Measurements from ENCODE around the gene CABP1. TPM values are rescaled to one million over a fixed set of nuclear protein-coding genes. Genes with fewer than 3 reads are reported as not detected.

The CABP1 gene
- polyA plus RNA-seq, 1 donor, result 2.5 TPM

- DNase-seq, result no peak
Observed at GRCh38 chr12:120631097-120631496, 9.3 kb upstream of the CABP1 start.

DNA sequence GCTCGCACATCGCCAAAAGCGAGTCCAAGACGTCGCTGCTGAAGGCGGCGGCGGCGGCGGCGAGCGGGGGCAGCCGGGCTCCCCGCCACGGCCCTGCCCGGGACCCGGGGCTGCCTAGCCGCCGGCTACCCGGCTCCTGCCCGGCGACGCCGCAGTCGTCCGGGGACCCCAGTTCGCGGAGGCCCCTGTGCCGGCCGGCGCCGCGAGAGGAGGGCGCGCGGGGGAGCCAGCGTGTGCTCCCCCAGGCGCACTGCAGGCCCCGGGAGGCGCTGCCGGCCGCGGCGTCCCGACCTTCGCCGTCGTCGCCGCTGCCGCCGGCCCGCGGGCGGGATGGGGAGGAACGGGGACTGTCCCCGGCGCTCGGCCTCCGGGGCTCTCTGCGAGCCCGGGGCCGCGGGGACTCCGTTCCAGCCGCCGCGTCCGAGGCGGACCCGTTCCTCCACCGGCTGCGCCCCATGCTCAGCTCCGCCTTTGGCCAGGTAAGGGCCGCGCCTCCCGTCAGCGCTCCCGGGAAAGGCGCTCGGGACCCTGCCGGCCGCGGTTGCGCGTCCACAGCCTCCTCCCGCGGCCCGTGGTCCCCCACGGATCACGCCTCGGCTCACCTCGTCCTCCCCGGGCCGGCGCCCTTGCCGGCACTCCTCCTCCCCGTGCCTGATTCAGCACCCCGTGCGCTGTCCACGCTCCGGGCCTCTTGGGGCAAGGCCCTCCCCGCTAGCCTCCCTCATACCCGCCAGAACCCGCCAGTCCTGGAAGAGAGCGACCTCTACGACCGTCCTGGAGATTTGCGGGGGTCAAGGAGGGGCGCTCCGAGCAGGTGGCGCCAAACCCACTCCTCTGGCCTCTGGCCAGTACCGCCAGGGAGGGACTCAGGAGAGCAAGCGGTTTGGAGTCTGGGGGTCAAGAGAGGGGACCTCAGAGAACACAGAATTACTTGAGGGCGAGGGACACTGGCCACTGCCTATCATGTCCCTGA lies 721 bp downstream of the CABP1 start:
- DNase-seq, result peak; percentile 57

GRCh38 chr12:120642121-120642520 lies 1.7 kb downstream of the CABP1 start:
- no peak for DNase-seq

DNA sequence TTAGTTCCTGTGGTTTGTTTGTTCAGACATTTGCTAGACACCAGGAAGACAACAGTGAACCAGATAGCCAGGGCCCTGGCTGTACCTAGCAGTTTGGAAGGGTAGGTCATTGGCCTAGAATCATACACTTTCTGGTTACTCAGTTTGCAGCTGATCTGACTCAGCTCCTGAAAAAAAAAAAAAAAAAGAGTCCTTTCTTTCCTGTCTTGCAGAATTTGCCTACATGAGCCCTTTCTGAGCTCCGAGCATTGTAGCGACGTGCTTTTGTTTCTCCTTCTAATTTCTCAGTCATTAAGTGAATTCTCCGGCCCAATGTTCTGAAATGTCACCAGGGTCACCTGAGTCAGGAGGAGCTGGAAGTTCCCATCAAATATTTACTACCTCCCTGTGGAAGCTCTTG lies 2.4 kb downstream of the CABP1 start:
- no peak for DNase-seq

DNA sequence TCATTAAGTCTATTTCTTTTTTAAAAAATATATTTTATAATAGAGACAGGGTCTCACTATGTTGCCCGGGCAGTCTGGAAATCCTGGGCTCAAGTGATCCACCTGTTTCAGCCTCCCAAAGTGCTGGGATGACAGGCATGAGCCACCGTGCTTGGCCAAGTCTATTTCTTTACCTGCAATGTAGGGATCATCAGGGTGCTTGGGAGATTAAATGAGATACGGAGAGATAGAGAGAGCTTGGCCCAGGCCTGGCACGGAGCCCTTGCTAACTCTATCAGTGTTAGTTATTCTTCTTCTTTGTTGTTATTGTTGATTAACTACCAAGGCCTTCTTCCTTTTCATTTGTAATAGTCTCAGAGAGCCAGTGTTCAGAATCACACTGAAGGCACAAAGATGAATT lies 3.1 kb downstream of the CABP1 start:
- DNase-seq, result no peak

DNA sequence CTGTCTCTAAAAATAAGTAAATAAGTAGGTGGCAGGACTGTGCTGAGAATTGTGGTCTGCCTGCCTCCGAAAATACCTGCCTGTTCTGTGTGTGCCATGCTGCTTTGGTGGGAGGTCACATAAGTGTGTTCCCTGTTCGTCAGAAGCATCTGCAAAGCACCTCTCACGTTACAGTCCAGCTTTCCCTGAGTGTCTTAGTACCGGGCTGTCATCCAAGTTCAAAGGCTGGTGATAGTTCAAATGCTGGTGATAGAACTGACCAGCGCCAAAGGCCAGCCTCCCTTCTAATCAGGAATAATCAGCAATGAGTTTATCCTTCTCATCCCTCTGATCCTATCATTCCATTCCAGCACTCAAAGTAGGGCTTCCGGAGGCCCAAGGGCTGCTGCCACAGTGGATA lies 5.6 kb downstream of the CABP1 start:
- no peak for DNase-seq

DNA sequence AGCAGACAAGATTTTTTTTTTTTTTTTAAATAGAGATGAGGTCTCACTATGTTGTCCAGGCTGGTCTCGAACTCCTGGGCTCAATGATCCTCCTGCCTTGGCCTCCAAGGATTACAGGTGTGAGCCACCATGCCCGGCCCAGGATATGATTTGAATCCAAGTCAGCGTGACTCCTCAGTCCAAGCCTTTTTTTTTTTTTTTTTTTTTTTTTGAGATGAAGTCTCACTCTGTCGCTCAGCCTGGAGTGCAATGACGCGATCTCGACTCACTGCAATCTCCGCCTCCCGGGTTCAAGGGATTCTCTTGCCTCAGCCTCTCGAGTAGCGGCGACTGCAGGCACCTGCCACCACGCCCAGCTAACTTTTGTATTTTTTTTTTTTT lies 6.9 kb downstream of the CABP1 start:
- no peak for DNase-seq

DNA sequence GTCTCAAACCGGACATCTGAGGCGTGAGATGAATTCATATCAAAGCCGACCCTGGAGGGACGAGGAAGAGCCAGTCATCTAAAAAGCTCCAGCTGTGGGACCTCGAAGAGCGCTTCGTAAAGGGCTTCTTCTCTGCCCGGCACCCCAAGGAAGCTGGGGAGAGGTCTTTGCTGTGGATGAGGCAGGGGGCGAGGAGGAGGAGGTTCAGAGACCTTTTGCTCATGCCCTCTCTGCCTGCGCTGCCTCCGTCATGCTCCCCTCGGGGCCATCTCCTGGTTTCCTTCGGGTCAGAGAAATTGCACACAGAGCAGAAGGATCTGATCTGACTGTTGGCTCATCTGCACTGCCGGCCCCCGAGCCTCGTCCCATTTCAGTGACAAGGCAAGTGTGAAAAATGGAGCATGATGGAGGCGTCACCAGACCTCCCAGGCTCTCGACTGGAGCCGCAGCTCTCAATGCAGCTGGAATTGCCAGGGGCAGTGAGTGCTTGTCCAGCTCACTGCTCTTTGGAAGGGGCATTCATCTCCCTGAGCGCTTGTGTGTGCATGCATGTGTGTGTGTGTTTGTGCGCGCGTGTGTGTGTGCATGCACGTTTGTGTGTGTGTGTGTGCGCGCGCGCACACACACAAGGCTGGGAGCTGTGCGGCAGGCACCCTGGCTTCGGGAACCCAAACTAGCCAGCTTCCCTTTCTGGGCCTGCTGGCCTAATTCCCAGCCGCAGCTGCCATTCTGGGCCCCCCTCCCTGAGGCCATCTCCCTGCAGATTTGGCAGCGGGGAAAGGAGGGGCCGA lies 9.2 kb downstream of the CABP1 start:
- DNase-seq, result peak; percentile 23

- DNase-seq, result no peak
Observed at GRCh38 chr12:120650233-120650690, 9.8 kb downstream of the CABP1 start.

DNA sequence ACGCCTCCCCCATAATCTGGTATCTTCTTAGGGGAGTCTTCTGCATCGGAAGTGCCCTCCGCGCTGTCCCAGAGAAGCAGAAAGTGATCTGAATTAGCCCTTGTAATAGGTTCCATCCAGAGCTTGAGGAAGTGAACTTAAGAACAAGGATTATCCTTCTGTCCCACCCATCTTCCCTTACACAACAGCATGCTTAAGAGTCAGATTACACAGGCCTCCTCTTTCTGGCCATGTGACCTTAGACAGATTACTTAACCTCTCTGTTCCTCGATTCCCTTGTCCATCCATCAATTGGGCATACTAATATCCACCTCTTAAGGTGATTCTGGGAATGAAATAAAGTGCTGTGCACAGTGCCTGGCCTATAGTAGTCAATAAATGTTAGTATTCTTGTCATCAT lies 11.4 kb downstream of the CABP1 start:
- no peak for DNase-seq

DNA sequence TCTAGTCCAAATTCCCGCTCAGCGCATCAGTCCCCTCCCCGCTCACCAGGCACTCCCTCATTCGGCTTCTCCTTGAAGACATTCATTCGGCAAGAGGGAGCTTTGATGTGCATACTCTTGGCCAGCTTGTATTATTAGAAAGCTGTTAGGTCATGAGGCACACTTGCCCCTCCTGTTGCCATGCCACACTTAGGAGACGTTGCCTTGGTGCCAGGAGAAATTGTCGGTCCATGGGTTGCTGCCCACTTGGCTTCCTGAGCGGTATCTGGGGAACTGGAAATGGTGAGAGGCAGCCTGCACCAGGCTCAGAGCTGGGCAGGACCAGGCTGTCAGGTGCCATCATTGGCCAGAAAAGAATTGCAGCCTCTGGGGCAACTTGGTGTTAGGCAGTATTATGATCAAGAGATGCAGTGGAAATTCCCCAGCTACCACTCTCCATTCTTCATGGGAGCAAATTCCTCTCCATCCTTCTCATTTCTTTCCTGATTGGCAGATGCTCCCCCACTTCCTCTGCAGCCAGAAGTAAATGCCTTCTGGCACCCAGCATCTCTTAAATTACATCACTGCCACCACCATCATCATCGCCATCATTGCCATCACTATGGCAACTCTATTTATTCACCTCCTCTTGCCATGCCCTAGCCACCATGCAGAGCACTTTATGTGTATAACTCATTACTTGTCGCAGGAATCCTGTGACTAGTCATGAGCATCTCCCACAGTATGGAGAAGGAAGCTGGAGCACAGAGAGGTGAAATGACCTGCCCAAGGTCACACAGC lies 12.4 kb downstream of the CABP1 start:
- DNase-seq, result no peak

DNA sequence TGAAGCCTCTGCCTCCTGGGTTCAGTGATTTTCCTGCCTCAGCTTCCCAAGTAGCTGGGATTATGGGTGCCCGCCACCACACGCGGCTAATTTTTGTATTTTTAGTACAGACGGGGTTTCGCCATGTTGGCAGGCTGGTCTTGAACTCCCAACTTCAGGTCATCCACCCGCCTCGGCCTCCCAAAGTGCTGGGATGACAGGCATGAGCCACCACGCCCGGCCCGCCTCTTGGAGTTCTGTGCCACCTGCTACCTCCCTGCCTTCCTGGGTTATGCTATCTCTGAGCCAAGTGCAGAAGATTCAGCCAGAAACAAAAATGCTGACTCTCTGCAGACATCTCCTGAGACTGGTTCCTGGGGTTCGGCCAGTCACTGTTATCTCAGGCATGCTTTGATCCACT lies 13.2 kb downstream of the CABP1 start:
- DNase-seq, result no peak

GRCh38 chr12:120654656-120655055 lies 14.2 kb downstream of the CABP1 start:
- DNase-seq, result no peak

GRCh38 chr12:120656008-120656407 lies 15.6 kb downstream of the CABP1 start:
- no peak for DNase-seq

- DNase-seq, result no peak
Observed at GRCh38 chr12:120658286-120659150, 18.1 kb downstream of the CABP1 start.

- no peak for DNase-seq
Observed at GRCh38 chr12:120659151-120659525, 18.7 kb downstream of the CABP1 start.

DNA sequence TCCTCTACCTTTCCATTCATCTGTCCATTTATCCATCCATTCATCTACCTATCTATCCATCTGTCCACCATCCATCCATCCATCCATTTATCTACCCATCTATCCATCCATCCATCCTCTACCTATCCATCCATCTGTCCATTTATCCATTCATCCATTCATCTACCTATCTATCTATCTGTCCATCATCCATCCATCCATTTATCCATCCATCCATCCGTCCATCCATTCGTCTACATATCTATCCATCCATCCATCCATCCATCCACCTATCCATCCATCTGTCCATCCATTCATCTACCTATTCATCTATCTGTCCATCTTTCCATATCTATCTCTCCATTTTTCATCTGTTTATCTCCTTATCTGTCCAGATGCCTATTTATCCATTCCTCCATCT lies 21.0 kb downstream of the CABP1 start:
- no peak for DNase-seq

DNA sequence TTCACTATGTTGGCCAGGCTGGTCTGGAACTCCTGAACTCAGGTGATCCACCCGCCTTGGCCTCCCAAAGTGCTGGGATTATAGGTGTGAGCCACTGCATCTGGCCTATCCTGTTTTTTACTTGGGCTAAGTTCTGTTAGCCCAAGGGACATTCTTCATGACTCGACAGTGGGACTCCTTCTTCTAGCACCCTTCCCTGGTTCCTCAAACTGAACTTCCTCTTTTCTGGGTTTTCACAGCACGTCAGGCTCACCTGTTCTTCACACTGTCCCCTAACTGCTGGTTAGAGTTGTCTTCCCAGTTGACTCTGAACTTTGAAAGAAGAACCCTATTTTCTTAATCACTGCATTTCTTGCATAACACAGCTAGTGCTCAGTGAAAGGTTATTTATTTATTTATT lies 22.5 kb downstream of the CABP1 start:
- no peak for DNase-seq

DNA sequence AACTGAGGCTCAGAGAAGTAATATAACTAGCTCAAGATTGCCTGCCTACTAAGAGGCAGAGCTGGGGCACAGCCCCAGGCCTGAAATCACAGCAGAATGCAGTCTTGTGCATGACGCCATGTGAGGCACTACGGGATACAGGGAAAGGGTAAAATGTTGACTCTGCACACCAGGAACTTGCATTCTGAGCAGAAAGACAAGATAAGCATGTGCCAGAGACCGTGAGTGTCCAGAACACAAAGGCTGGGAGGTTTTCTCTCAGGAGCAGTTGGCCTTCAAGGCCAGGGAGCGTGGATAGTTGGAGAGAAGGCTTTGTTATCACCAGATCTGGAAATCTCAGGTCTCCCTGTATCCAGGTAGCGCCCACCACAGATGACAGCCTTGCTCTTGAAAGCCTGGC lies 23.3 kb downstream of the CABP1 start:
- no peak for DNase-seq

DNA sequence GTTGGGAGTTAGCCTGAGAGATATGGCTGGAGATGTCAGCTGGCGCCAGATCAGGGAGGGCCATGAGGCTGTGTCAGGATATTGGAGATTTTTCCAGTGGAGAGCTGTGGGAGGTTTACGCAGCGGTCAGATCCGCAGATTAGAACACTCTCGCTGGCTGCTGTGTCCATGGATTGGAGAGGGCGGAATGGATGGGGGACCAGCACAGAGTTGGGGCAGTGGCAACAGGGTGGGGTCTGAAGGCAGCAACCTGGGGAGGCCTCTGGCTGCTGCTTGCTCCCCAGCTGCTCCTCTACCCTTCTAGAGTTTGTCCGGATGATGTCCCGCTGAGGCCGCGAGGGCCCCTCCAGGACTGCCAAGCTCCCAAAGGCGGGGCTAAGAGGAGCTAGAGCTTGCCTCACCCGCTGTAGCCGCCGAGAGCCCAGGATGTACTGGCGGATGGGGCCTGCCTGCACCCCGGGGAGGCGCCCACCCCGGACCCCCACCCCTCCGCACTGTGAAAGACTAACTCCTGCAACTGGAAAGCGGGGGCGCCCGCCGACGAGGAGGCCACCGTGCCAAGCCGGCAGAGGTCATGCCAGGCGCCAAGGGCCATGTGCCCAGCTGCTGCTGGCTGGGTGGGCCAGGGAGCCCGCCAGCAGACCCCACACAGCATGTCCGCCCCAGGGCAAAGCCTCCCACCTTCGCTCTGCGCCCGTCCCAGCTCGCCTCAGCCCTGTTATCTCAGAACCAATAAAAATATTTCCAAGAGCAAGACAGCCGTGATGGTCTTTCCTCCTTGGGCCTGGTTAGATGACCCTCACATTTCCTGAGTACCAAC lies 26.4 kb downstream of the CABP1 start:
- peak; percentile 63 for DNase-seq

Data from hindlimb muscle (tissue), 1 donor.